K562 (cell line): Measurements from ENCODE around the gene CLIC1. TPM values are rescaled to one million over a fixed set of nuclear protein-coding genes. Genes with fewer than 3 reads are reported as not detected.

ENCODE experiments used
- ATF4 ChIP-seq: fragments of 450-650 bp; formaldehyde crosslinking; IDR thresholded peaks from 2 replicates; pipeline ENCODE4 v1.4.0; 2022; ENCODE audit warnings: mild to moderate bottlenecking, moderate library complexity
- ATF6 ChIP-seq: sonication (generic); formaldehyde crosslinking; IDR thresholded peaks from 2 replicates; pipeline ENCODE4 v1.4.0; 2020; ENCODE audit warnings: mild to moderate bottlenecking, missing genetic modification reagents
- BCL6 ChIP-seq: fragments of 250-450 bp; sonication (Bioruptor Pico); IDR thresholded peaks from 2 replicates; pipeline ENCODE4 v1.4.0; 2020
- CBX1 ChIP-seq: sonication (generic); IDR thresholded peaks from 2 replicates; pipeline ENCODE4 v1.6.1; 2016; ENCODE audit warnings: antibody characterized with exemption, low read depth, mild to moderate bottlenecking
- CXXC5 ChIP-seq: fragments of 250-450 bp; sonication (Bioruptor Pico); IDR thresholded peaks from 2 replicates; pipeline ENCODE4 v1.8.0; 2022; ENCODE audit warnings: inconsistent platforms, mild to moderate bottlenecking, moderate library complexity
- DDX20 ChIP-seq: fragments of 450-650 bp; IDR thresholded peaks from 2 replicates; pipeline ENCODE4 v1.6.1; 2016; ENCODE audit warnings: missing genetic modification characterization, low read depth, mild to moderate bottlenecking, missing compliant biosample characterization, moderate library complexity
- ETV5 ChIP-seq: sonication (generic); formaldehyde crosslinking; IDR thresholded peaks from 2 replicates; pipeline ENCODE4 v1.4.0; 2020; ENCODE audit warnings: low read depth, mild to moderate bottlenecking, missing genetic modification reagents
- KDM5B ChIP-seq: fragments of 200-600 bp; sonication (generic); IDR thresholded peaks from 2 replicates; pipeline ENCODE4 v1.6.1; 2012; ENCODE audit warnings: low read depth, mild to moderate bottlenecking, moderate library complexity, low read length, control low read depth, inconsistent platforms; ENCODE audit not compliant: insufficient replicate concordance
- NFRKB ChIP-seq: fragments of 450-650 bp; IDR thresholded peaks from 2 replicates; pipeline ENCODE4 v1.6.1; 2016; ENCODE audit warnings: low read depth
- NFYB ChIP-seq: IDR thresholded peaks from 2 replicates; pipeline ENCODE4 v1.6.1; 2011; ENCODE audit warnings: mild to moderate bottlenecking, moderate library complexity; ENCODE audit not compliant: insufficient read length; ENCODE audit errors: extremely low read depth
- POLR2A ChIP-seq: fragments of 450-650 bp; conservative IDR thresholded peaks from 2 replicates; pipeline ENCODE4 v1.6.1; 2016
- RBM34 ChIP-seq: fragments of 200-400 bp; formaldehyde crosslinking; IDR thresholded peaks from 2 replicates; pipeline ENCODE4 v1.6.1; 2018; ENCODE audit warnings: low read length, borderline replicate concordance; ENCODE audit not compliant: insufficient read depth
- SAFB ChIP-seq: fragments of 200-400 bp; formaldehyde crosslinking; IDR thresholded peaks from 2 replicates; pipeline ENCODE4 v1.6.1; 2017; ENCODE audit warnings: low read depth, low read length, borderline replicate concordance
- SMARCC2 ChIP-seq: fragments of 450-650 bp; IDR thresholded peaks from 2 replicates; pipeline ENCODE4 v1.6.1; 2017; ENCODE audit warnings: antibody characterized with exemption, moderate library complexity, mild to moderate bottlenecking, low read depth
- SRF ChIP-seq, 2 experiments: fragments of 250-450, 450-650 bp in 1 of 2; sonication (Bioruptor Pico) in 1 of 2; sonication (generic) in 1 of 2; formaldehyde crosslinking; IDR thresholded peaks; 2 replicates each; pipeline versions ENCODE4 v1.5.0 to v1.5.1; 2020 to 2022; ENCODE audit warnings: mild to moderate bottlenecking in 1 of 2, missing genetic modification reagents in 1 of 2
- TCF7L2 ChIP-seq: fragments of 150-350 bp; IDR thresholded peaks from 2 replicates; pipeline ENCODE4 v1.6.1; 2016; ENCODE audit warnings: low read depth, mild to moderate bottlenecking, low read length, moderate library complexity
- THAP7 ChIP-seq: fragments of 250-450 bp; sonication (Bioruptor Pico); IDR thresholded peaks from 2 replicates; pipeline ENCODE4 v1.5.0; 2021
- ZBTB12 ChIP-seq: fragments of 250-450 bp; sonication (Bioruptor Pico); IDR thresholded peaks from 2 replicates; pipeline ENCODE4 v1.4.0; 2020
- ZKSCAN3 ChIP-seq: fragments of 250-450 bp; sonication (Bioruptor Pico); IDR thresholded peaks from 2 replicates; pipeline ENCODE4 v1.4.0; 2020
- ZNF639 ChIP-seq, 2 experiments: fragments of 200-800 bp in 1 of 2; sonication (Bioruptor generic) in 1 of 2; sonication (generic) in 1 of 2; formaldehyde crosslinking in 1 of 2; IDR thresholded peaks in 1 of 2; conservative IDR thresholded peaks in 1 of 2; 2 replicates each; pipeline versions ENCODE4 v1.5.0 to v1.6.1; 2016 to 2020; ENCODE audit warnings: missing compliant biosample characterization in 1 of 2, missing genetic modification characterization in 1 of 2, missing genetic modification reagents in 1 of 2
- ZNF778 ChIP-seq: fragments of 450-650 bp; formaldehyde crosslinking; IDR thresholded peaks from 2 replicates; pipeline ENCODE4 v1.4.0; 2020; ENCODE audit warnings: mild to moderate bottlenecking, moderate library complexity
- ZNF780A ChIP-seq: fragments of 250-450 bp; sonication (Bioruptor Pico); IDR thresholded peaks from 2 replicates; pipeline ENCODE4 v1.5.0; 2021; ENCODE audit warnings: mild to moderate bottlenecking
- polyA plus RNA-seq, 8 experiments: library from polyadenylated mRNA; depleted of rRNA in 4 of 8; stranded (reverse) in 5 of 8; unstranded in 3 of 8; fragments of >200 nt; fragmentation: Nextera tagmentation in 2 of 8; fragmentation: Illumina TruSeq in 1 of 8; extraction: Ambion mirVana in 2 of 8; extraction: Trizol in 1 of 8; gene quantifications; 2 replicates each; pipeline versions ENCODE4 v1.2.1 to v1.2.3, GENCODE V29; 2011 to 2014; ENCODE audit warnings: inconsistent platforms in 1 of 8, missing spikeins in 1 of 8
- total RNA-seq, 7 experiments: library from RNA; depleted of rRNA in 6 of 7; stranded (reverse); fragments of >200 nt in 6 of 7; fragmentation: Illumina TruSeq in 2 of 7; extraction: Trizol in 2 of 7; gene quantifications; 2 replicates each; pipeline versions ENCODE4 v1.2.1 to v1.2.3, GENCODE V29; 2011 to 2021; ENCODE audit warnings: low replicate concordance in 1 of 7

Gene CLIC1
- total and polyA plus RNA-seq, 9 of the 15 experiments (the other 6 are each of a cell fraction or from before 2014, with no cell fraction given): 1,267 to 2,419 (median 1,808) TPM

- TF ChIP-seq SAFB (no peak), ZBTB12 (CRISPR knock-in tag) (peak; percentile 16; the same call in 1 of the 2 replicates), ATF4 (CRISPR knock-in tag) (no peak; the same call in 1 of the 2 replicates), ZNF639 (CRISPR knock-in tag; conservative IDR thresholded peaks at IDR 0.05 in 1 of 2, IDR thresholded peaks at IDR 0.05 in 1 of 2) (peak in 1 of 2 experiments; percentile 84; a peak in 1 of 4 replicates), POLR2A (peak; percentile 83), SMARCC2 (peak; percentile 99), TCF7L2 (no peak; the same call in 1 of the 2 replicates), DDX20 (no peak), CBX1 (no peak), SRF (CRISPR knock-in tag; IDR thresholded peaks at IDR 0.05) (peak in 1 of 2 experiments; percentile 87; a peak in 1 of 4 replicates), ATF6 (no peak), ZNF778 (no peak), NFYB (no peak), CXXC5 (CRISPR knock-in tag) (peak; percentile 91), ZNF780A (CRISPR knock-in tag) (peak; percentile 38; the same call in 1 of the 2 replicates), KDM5B (peak; percentile 21), RBM34 (no peak), ZKSCAN3 (CRISPR knock-in tag) (no peak), NFRKB (peak; percentile 72), ETV5 (peak; percentile 44; the same call in 1 of the 2 replicates), BCL6 (CRISPR knock-in tag) (no peak), THAP7 (CRISPR knock-in tag) (no peak)
These were observed 45.9 kb downstream of the CLIC1 start (continued) for GRCh38 chr6:31690231-31691077.
